Transverse colon (tissue), 3 donors: Measurements from ENCODE around the gene RABL6.

Source experiments
- EP300 ChIP-seq: sonication (generic); formaldehyde crosslinking; IDR thresholded peaks from one replicate; pipeline ENCODE4 v1.6.1; 2017; ENCODE audit warnings: antibody characterized with exemption, low read depth
- POLR2A ChIP-seq: fragments of 450-650 bp; IDR thresholded peaks from one replicate; pipeline ENCODE4 v1.6.1; 2016; ENCODE audit warnings: antibody characterized with exemption, mild to moderate bottlenecking, moderate library complexity
- TF ChIP-seq, protein P1 (sequence below), 5 experiments: fragments of 200-600 bp in 3 of 5; fragments of 450-650 bp in 2 of 5; sonication (generic) in 3 of 5; IDR thresholded peaks; 1 replicate in 2 of 5; 2 replicates in 3 of 5; pipeline ENCODE4 v1.5.1; 2016 to 2017; ENCODE audit warnings: antibody characterized with exemption in 5 of 5, inconsistent platforms in 3 of 5, mild to moderate bottlenecking in 2 of 5, moderate library complexity in 1 of 5

DNA sequence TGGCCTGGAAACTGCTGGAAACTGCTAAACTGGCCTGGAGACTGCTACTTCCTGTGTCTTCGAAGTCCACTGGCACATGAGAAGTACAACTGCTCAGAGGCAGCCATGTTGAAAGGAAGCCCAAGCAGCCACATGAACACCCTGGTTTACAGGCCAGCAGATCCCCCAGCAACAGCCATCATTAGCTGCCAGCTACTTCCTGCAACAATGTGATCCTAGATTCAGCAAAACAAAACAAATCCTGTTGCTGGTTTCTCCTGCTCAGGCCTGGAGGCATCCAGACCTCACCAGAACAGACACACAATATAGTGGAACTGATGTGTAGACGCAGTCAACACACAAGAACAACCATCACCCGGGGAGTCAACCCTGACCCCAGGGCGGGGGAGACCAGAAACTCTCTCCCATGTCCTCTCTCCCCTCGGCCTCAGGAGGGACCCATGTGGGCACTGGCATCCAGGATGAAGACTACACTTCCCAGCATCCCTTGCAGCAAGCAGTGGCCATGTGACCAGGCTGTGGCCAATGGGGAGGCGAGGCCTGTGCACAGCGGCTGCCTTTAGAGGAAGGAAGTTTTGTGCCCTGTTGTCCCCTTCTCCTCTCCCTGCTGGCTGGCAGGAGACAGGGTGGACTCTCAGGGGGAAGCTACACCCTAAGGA lies 34.2 kb upstream of the RABL6 start:
- TF ChIP-seq POLR2A = no peak
- TF ChIP-seq, protein P1, sequence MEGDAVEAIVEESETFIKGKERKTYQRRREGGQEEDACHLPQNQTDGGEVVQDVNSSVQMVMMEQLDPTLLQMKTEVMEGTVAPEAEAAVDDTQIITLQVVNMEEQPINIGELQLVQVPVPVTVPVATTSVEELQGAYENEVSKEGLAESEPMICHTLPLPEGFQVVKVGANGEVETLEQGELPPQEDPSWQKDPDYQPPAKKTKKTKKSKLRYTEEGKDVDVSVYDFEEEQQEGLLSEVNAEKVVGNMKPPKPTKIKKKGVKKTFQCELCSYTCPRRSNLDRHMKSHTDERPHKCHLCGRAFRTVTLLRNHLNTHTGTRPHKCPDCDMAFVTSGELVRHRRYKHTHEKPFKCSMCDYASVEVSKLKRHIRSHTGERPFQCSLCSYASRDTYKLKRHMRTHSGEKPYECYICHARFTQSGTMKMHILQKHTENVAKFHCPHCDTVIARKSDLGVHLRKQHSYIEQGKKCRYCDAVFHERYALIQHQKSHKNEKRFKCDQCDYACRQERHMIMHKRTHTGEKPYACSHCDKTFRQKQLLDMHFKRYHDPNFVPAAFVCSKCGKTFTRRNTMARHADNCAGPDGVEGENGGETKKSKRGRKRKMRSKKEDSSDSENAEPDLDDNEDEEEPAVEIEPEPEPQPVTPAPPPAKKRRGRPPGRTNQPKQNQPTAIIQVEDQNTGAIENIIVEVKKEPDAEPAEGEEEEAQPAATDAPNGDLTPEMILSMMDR (IDR thresholded peaks at IDR 0.05) = no peak
- TF ChIP-seq EP300 = no peak
